ENCODE measurements around the gene LRRC49.

LRRC49 gene

DNA sequence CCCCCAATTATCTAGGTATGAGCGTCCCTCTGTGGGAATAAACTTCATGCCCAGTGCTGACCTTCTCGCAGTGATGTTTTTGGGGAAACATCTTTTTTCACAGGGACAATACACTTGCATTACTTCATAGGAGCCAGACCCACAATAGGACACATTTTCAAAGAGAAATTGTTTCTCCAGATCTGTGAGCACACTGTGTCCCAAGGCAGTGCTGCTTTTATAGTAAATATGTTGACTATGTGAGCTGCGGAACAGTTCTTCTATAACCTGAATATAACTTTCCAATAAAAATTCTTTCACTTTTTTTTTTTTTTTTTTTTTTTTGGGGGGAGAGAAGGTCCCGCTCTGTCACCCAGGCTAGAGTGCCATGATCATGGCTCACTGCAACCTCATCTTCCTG lies 205.3 kb downstream of the LRRC49 start:
- no peak for DNase-seq

DNA sequence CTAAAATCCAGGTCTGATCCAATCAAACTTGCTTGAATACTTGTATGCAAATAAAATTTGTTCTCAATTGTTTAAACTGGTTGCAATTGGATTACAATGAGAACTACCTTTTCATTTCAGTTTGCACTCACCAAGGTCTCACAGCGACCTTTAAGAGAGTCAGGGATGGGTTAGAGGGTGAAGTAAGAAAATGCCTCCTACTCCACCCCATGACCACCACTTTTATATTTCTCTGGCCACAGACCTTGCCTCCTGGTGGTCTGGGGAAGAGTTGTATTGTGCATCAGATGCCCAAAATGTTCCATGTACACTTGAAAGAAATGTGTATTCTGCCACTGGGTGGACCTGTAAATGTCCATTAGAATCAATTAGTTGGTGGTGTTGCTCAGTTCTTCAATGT lies 206.3 kb downstream of the LRRC49 start:
- no peak for DNase-seq

Measured in activated effector memory CD4-positive, alpha-beta T cell treated with anti-CD3 and anti-CD28 coated beads, Interleukin-2, amount 50 U/mL, for 16 hours (primary cell).